GM12878 (cell line): ENCODE measurements around the gene ZNF48. TPM values are rescaled to one million over a fixed set of nuclear protein-coding genes. Genes with fewer than 3 reads are reported as not detected.

ENCODE experiments used
- BACH1 ChIP-seq: fragments of 450-650 bp; IDR thresholded peaks from 2 replicates; pipeline ENCODE4 v1.6.1; 2017; ENCODE audit warnings: mild to moderate bottlenecking, borderline replicate concordance
- EP300 ChIP-seq, 2 experiments: fragments of 150-350 bp in 1 of 2; IDR thresholded peaks; 2 replicates each; pipeline ENCODE4 v1.6.1; 2011 to 2012; ENCODE audit warnings: low read depth in 2 of 2, low read length in 2 of 2, borderline replicate concordance in 1 of 2, improper control_type of control experiment in 1 of 2, inconsistent platforms in 1 of 2; ENCODE audit not compliant: control insufficient read depth in 1 of 2
- GATAD2B ChIP-seq: fragments of 450-650 bp; conservative IDR thresholded peaks from 2 replicates; pipeline ENCODE4 v1.6.1; 2017; ENCODE audit warnings: low read depth, mild to moderate bottlenecking, moderate library complexity
- HDAC2 ChIP-seq: fragments of 200-600 bp; sonication (generic); IDR thresholded peaks from 2 replicates; pipeline ENCODE4 v1.6.1; 2017
- LARP7 ChIP-seq: fragments of 450-650 bp; IDR thresholded peaks from 2 replicates; pipeline ENCODE4 v1.6.1; 2017; ENCODE audit warnings: mild to moderate bottlenecking
- MEF2B ChIP-seq: fragments of 450-650 bp; IDR thresholded peaks from 2 replicates; pipeline ENCODE4 v1.6.1; 2018; ENCODE audit warnings: mild to moderate bottlenecking, moderate library complexity; ENCODE audit not compliant: partially characterized antibody, poor library complexity, severe bottlenecking
- NR2C1 ChIP-seq: fragments of 450-650 bp; IDR thresholded peaks from 2 replicates; pipeline ENCODE4 v1.6.1; 2017; ENCODE audit warnings: antibody characterized with exemption, mild to moderate bottlenecking, moderate library complexity
- NR2C2 ChIP-seq: IDR thresholded peaks from 2 replicates; pipeline ENCODE4 v1.6.1; 2011; ENCODE audit warnings: borderline replicate concordance, low read depth; ENCODE audit not compliant: control insufficient read depth, insufficient read length
- NR2F1 ChIP-seq: fragments of 450-650 bp; conservative IDR thresholded peaks from 2 replicates; pipeline ENCODE4 v1.6.1; 2017; ENCODE audit warnings: mild to moderate bottlenecking
- SP1 ChIP-seq: IDR thresholded peaks from one replicate; pipeline ENCODE4 v1.6.1; 2011; ENCODE audit warnings: low read depth, low read length
- ZSCAN29 ChIP-seq: fragments of 450-650 bp; IDR thresholded peaks from 2 replicates; pipeline ENCODE4 v1.6.1; 2017; ENCODE audit warnings: mild to moderate bottlenecking, moderate library complexity
- polyA plus RNA-seq, 11 experiments: library from polyadenylated mRNA; depleted of rRNA in 4 of 11; unstranded in 6 of 11; stranded (reverse) in 5 of 11; fragments of >200 nt; fragmentation: Nextera tagmentation in 4 of 11; fragmentation: Illumina TruSeq in 1 of 11; extraction: Ambion mirVana in 4 of 11; extraction: Trizol in 1 of 11; gene quantifications; 1 replicate in 1 of 11; 2 replicates in 10 of 11; pipeline versions ENCODE4 v1.2.1 to v1.2.3, GENCODE V29; 2011 to 2016; ENCODE audit warnings: inconsistent platforms in 2 of 11, missing spikeins in 2 of 11, low read depth in 1 of 11
- total RNA-seq, 4 experiments: library from RNA; depleted of rRNA in 3 of 4; stranded (reverse); fragments of >200 nt in 3 of 4; fragmentation: Illumina TruSeq in 1 of 4; extraction: Trizol in 1 of 4; gene quantifications; 2 replicates each; pipeline versions ENCODE4 v1.2.1 to v1.2.3, GENCODE V29; 2013 to 2021
- TF ChIP-seq, protein P1 (sequence below): fragments of 450-650 bp; IDR thresholded peaks from 2 replicates; pipeline ENCODE4 v1.6.1; 2016; ENCODE audit warnings: mild to moderate bottlenecking
- TF ChIP-seq, protein P2 (sequence below): fragments of 450-650 bp; IDR thresholded peaks from 2 replicates; pipeline ENCODE4 v1.6.1; 2014; ENCODE audit warnings: mild to moderate bottlenecking
- TF ChIP-seq, protein P3 (sequence below), 3 experiments: IDR thresholded peaks in 2 of 3; conservative IDR thresholded peaks in 1 of 3; 2 replicates each; pipeline ENCODE4 v1.5.1; 2011; ENCODE audit warnings: low read depth in 3 of 3, low read length in 3 of 3, mild to moderate bottlenecking in 3 of 3, control low read depth in 2 of 3, moderate library complexity in 2 of 3, inconsistent platforms in 1 of 3, mixed read lengths in 1 of 3; ENCODE audit not compliant: control insufficient read depth in 2 of 3, insufficient read depth in 1 of 3; ENCODE audit errors: extremely low read depth in 1 of 3

Gene ZNF48
- total and polyA plus RNA-seq, 10 of the 15 experiments (the other 5 are each of a cell fraction or from before 2014, with no cell fraction given) = 0.14 to 12.0 (median 4.2) TPM

DNA sequence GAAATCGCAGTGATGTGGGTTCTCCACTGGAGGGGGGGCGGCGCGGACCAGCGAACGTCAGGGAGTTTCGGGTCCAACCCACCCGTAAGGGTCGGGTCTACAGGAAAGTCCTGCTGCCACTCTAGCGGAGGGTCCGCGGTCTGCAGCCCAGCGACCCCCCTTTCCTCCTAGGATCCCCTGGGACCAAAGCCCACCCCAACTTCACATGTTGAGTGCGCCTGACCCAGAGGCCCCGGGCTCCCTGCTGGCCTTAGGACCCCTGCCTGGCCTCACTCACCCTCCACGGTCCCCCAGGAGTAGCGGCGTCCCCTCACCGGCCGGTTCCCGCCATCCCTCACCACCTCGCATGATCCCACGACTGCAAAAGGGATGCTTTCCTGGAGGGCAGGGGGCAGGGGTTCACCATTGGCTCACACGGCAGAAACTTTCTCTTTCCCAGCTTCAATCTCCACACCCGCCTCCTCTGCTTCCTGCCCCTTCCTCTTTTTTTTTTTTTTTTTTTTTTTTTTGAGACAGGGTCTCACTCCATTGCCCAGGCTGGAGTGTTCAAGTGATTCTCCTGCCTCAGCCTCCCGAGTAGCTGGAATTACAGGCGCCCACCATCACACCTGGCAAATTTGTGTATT, 15.9 kb upstream of the ZNF48 start (continued):
- TF ChIP-seq, protein P1, sequence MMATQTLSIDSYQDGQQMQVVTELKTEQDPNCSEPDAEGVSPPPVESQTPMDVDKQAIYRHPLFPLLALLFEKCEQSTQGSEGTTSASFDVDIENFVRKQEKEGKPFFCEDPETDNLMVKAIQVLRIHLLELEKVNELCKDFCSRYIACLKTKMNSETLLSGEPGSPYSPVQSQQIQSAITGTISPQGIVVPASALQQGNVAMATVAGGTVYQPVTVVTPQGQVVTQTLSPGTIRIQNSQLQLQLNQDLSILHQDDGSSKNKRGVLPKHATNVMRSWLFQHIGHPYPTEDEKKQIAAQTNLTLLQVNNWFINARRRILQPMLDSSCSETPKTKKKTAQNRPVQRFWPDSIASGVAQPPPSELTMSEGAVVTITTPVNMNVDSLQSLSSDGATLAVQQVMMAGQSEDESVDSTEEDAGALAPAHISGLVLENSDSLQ = no peak; the same call in 1 of the 2 replicates
- TF ChIP-seq NR2C1 (no peak), MEF2B (peak; percentile 34), ZSCAN29 (no peak), SP1 (no peak), NR2F1 (0 out of 2 replicates have a peak, but pooled peaks have one; percentile 9), BACH1 (0 out of 2 replicates have a peak, but pooled peaks have one; percentile 40), HDAC2 (no peak), LARP7 (peak; percentile 32; the same call in 1 of the 2 replicates), GATAD2B (peak; percentile 34; the same call in 1 of the 2 replicates), NR2C2 (no peak), EP300 (IDR thresholded peaks at IDR 0.05; ENCODE audit: borderline replicate concordance in 1 of 2, control insufficient read depth in 1 of 2, low read depth in 2 of 2, low read length in 2 of 2) (no peak)
- TF ChIP-seq, protein P2, sequence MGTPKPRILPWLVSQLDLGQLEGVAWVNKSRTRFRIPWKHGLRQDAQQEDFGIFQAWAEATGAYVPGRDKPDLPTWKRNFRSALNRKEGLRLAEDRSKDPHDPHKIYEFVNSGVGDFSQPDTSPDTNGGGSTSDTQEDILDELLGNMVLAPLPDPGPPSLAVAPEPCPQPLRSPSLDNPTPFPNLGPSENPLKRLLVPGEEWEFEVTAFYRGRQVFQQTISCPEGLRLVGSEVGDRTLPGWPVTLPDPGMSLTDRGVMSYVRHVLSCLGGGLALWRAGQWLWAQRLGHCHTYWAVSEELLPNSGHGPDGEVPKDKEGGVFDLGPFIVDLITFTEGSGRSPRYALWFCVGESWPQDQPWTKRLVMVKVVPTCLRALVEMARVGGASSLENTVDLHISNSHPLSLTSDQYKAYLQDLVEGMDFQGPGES = no peak
- TF ChIP-seq, protein P3, sequence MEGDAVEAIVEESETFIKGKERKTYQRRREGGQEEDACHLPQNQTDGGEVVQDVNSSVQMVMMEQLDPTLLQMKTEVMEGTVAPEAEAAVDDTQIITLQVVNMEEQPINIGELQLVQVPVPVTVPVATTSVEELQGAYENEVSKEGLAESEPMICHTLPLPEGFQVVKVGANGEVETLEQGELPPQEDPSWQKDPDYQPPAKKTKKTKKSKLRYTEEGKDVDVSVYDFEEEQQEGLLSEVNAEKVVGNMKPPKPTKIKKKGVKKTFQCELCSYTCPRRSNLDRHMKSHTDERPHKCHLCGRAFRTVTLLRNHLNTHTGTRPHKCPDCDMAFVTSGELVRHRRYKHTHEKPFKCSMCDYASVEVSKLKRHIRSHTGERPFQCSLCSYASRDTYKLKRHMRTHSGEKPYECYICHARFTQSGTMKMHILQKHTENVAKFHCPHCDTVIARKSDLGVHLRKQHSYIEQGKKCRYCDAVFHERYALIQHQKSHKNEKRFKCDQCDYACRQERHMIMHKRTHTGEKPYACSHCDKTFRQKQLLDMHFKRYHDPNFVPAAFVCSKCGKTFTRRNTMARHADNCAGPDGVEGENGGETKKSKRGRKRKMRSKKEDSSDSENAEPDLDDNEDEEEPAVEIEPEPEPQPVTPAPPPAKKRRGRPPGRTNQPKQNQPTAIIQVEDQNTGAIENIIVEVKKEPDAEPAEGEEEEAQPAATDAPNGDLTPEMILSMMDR (IDR thresholded peaks at IDR 0.05 in 2 of 3, conservative IDR thresholded peaks at IDR 0.05 in 1 of 3; ENCODE audit: control insufficient read depth in 2 of 3, extremely low read depth in 1 of 3, insufficient read depth in 1 of 3, low read depth in 3 of 3, low read length in 3 of 3) = 0 out of 6 replicates have a peak, but pooled peaks of 1 of the 3 experiments have one; percentile 0
